T-cell (primary cell): ENCODE data around the gene FOXP4. TPM values are rescaled to one million over a fixed set of nuclear protein-coding genes. Genes with fewer than 3 reads are reported as not detected.

Experiments
- ATAC-seq, 4 experiments: fragments of 200-7000 bp in 3 of 4; fragments of 150-1000 bp in 1 of 4; cut with Tn5 transposase; replicated peaks in 1 of 4; 1 replicate in 3 of 4; 2 replicates in 1 of 4; pipeline ENCODE4 v1.10.0; 2021; ENCODE audit warnings: moderate library complexity in 3 of 4, mild to moderate bottlenecking in 2 of 4, moderate number of reproducible peaks in 1 of 4
- CTCF ChIA-PET, 2 donors: fragments of 300-600 bp; sonication (Branson Sonifier 250); formaldehyde crosslinking; loops; one replicate each; lab custom pipeline; 2022; ENCODE audit warnings: antibody characterized with exemption in 2 of 2; lab: Charles Lee
- POLR2A ChIA-PET, 2 donors: fragments of 300-600 bp; sonication (Branson Sonifier 250); formaldehyde crosslinking; loops; one replicate each; lab custom pipeline; 2022; ENCODE audit warnings: antibody characterized with exemption in 2 of 2; lab: Charles Lee
- DNase-seq, 35 experiments: peaks; one replicate each; pipeline versions ENCODE4 v3.0.0 to v3.0.0-alpha.2; 2013 to 2023
- H3K27ac ChIP-seq: one replicate; pipeline ENCODE4 v1.5.1; 2013; ENCODE audit warnings: low read length
- H3K27me3 ChIP-seq, 2 experiments: replicated peaks in 1 of 2; 1 replicate in 1 of 2; 2 replicates in 1 of 2; pipeline versions ENCODE4 v1.6.1 to v1.7.0; 2013; ENCODE audit warnings: low read length in 1 of 2, mixed read lengths in 1 of 2; ENCODE audit not compliant: control insufficient read depth in 2 of 2, insufficient read depth in 2 of 2; ENCODE audit errors: extremely low read depth in 1 of 2
- H3K36me3 ChIP-seq, 2 donors: 1 replicate in 1 of 2; 2 replicates in 1 of 2; pipeline versions ENCODE4 v1.6.1 to v1.7.0; 2013; ENCODE audit warnings: low read length in 1 of 2; ENCODE audit not compliant: control insufficient read depth in 2 of 2, insufficient read depth in 1 of 2; ENCODE audit errors: extremely low read depth in 1 of 2
- H3K4me1 ChIP-seq, 2 experiments: 1 replicate in 1 of 2; 2 replicates in 1 of 2; pipeline versions ENCODE4 v1.6.1 to v1.7.0; 2013; ENCODE audit warnings: low read length in 2 of 2, mixed read lengths in 1 of 2; ENCODE audit not compliant: insufficient read depth in 2 of 2, control insufficient read depth in 1 of 2; ENCODE audit errors: extremely low read depth in 1 of 2
- H3K4me3 ChIP-seq, 2 donors: 1 replicate in 1 of 2; 2 replicates in 1 of 2; pipeline versions ENCODE4 v1.5.1 to v1.7.0; 2013; ENCODE audit warnings: mild to moderate bottlenecking in 2 of 2, low read length in 1 of 2, moderate library complexity in 1 of 2; ENCODE audit not compliant: control insufficient read depth in 1 of 2; ENCODE audit errors: extremely low read depth in 1 of 2
- H3K9me3 ChIP-seq: 2 replicates; pipeline ENCODE4 v1.7.0; 2013
- H3K27ac Mint-ChIP-seq, 2 donors: one replicate each; pipeline ENCODE4 v1.8.0; 2020 to 2021; ENCODE audit warnings: mild to moderate bottlenecking in 2 of 2, mixed read lengths in 2 of 2
- H3K27me3 Mint-ChIP-seq, 2 donors: one replicate each; pipeline ENCODE4 v1.8.0; 2021 to 2022; ENCODE audit warnings: mixed read lengths in 2 of 2
- H3K36me3 Mint-ChIP-seq: one replicate; pipeline ENCODE4 v1.8.0; 2021; ENCODE audit warnings: mixed read lengths
- H3K4me1 Mint-ChIP-seq, 3 donors: one replicate each; pipeline ENCODE4 v1.8.0; 2020 to 2022; ENCODE audit warnings: mixed read lengths in 3 of 3, mild to moderate bottlenecking in 1 of 3
- H3K4me3 Mint-ChIP-seq, 3 donors: one replicate each; pipeline ENCODE4 v1.8.0; 2020 to 2022; ENCODE audit warnings: mild to moderate bottlenecking in 3 of 3, mixed read lengths in 3 of 3, moderate library complexity in 3 of 3
- H3K9me3 Mint-ChIP-seq, 3 donors: one replicate each; pipeline ENCODE4 v1.8.0; 2020 to 2022; ENCODE audit warnings: mixed read lengths in 3 of 3
- WGBS: methylation state at CpG from one replicate; pipeline ENCODE4 v1.1.5; 2013; ENCODE audit warnings: missing lambda C conversion rate; ENCODE audit not compliant: insufficient coverage; 5-methylcytosine and 5-hydroxymethylcytosine counted together
- total RNA-seq, 35 experiments: library from RNA in 6 of 35; stranded (reverse) in 6 of 35; fragments of 120-200 nt in 1 of 35; gene quantifications; one replicate each; pipeline versions ENCODE4 v1.2.1 to v1.2.4 and lab custom pipeline; 2013 to 2026

FOXP4 gene
- total RNA-seq, 5 donors from 2014 or later (not counting 1 experiment from before 2014, with no cell fraction given), result 4.6 to 10.1 (median 9.5) TPM

DNA sequence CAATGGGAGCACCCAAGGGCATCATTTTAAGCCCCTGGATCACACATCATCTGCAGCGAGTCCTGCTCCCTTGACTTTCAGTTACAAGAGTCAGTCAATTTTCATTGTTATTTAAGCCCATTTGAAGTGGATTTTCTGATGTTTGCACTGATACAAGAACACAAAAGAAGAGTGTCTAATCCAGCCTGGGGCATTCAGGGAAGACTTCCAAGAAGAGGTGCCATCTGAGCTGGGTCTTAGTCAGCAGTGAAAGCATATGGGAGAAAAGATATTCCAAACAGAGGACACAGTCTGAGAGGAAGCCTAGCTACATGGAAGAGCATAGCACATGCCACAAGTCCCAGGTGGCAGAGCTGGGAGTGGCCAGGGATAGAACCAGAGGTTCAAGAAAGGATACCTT, 10.4 kb upstream of the FOXP4 start:
- H3K4me3 ChIP-seq, result no peak overlapping the region
- POLR2A ChIA-PET, result no interaction called here
- CTCF ChIA-PET, result no interaction called here
- peaks cover 0 to 10% of the 10 kb centered on the region in 2 experiments for H3K27me3 ChIP-seq
- H3K27ac ChIP-seq, result no peak overlapping the region
- no peaks in the 10 kb centered on the region for H3K36me3 ChIP-seq
- Mint-ChIP-seq H3K4me1 (peaks cover 23 to 33% (median 28%) of the 10 kb centered on the region in 3 donors), H3K9me3 (no peaks in the 10 kb centered on the region), H3K27me3 (peaks cover 13% of the 10 kb centered on the region in 2 donors), H3K36me3 (no peaks in the 10 kb centered on the region), H3K27ac (no peak overlapping the region), H3K4me3 (no peak overlapping the region)
- no peak for ATAC-seq
- WGBS, result 100% methylated on average over 1 of the region's 1 CpG
- peaks cover 14 to 33% of the 10 kb centered on the region in 2 experiments for H3K4me1 ChIP-seq
- no peaks in the 10 kb centered on the region for H3K9me3 ChIP-seq
- no peak for DNase-seq

DNA sequence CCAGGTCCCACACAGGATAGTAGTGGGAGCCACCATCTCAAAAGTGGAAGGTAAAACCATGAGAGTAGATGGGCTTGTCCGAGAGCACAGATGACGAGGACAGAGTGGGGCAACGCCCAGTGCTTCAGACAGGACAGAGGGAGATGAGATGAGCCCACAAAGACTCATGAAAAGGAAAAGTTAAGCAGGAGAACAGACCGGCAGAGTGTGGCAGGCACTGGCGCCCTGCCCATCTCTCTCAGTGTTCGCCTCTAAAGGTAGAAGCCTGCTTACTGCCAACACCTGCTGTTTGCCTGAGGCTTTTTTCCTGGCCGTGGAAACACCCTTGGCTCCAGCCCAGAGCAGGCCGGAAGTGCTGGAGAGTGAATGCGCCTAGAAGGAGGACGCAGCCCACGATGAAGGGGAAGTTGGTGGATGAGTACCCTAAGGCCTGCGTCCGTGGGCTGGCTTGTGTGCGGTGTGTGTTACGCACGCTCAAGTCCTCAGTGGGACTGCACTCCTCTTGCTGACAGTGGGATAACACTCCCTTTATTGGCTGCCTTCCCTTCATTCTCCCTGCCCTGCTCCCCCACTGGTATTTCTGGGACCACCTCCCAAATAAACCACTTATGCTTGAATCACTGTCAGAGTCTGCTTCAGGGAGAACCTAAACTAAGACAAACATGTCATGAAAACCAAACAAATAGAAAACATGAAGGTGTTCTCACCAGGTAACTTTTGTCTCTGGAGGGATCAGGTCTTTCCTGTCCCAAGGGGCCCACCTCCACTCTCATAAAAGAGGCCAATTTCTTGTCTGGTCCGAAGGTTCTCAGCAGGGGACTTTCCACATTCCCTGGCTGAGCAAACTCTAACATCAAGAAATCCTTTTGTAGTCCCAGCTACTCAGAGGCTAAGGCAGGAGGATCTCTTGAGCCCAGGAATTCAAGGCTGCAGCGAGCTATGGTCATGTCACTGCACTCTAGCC, 9.1 kb upstream of the FOXP4 start:
- whole genome bisulfite sequencing, result 67% methylated on average over 17 of the region's 18 CpGs
- POLR2A ChIA-PET, result no interaction called here

DNA sequence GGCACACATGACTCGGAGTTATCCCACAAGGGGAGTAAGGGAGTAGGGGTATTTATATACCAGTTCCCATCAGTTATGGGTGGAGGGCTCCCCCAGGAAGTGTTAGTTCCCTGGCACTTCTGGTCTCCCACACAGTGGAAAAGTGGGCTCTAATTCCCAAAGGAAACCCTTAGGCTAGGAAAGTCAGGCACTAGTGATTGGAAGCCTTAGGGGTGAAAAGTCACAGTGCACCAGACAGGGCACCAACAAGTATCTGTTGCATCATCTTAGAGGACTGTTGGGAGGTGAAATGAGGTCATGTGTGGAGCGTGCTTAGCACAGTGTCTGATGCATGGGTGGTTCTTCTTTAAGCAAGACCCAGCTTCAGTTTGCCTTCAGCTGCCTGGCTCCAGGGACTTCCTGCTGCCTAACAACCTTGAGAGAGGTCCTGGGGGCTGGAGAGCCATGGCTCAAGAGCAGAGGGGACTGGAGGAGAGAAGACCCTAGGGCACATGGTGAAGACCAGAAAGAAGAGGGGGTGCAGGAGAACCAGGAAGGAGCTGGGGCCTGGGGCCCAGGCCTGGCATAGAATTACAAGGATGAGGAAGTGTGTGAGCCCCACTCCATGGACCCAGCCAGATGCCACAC, 7.5 kb upstream of the FOXP4 start:
- no peak overlapping the region for H3K4me3 Mint-ChIP-seq
- CTCF ChIA-PET, result no interaction called here
- H3K9me3 ChIP-seq, result no peaks in the 10 kb centered on the region
- H3K4me1 ChIP-seq, result peaks cover 0 to 4% of the 10 kb centered on the region in 2 experiments
- no peaks in the 10 kb centered on the region for H3K36me3 Mint-ChIP-seq
- 100% methylated on average over 1 of the region's 2 CpGs for WGBS
- H3K4me1 Mint-ChIP-seq, result peaks cover 0 to 5% (median 2%) of the 10 kb centered on the region in 3 donors
- ATAC-seq (no peak), DNase-seq (no peak)
- peaks cover 0 to 8% of the 10 kb centered on the region in 2 experiments for H3K27me3 ChIP-seq
- no peak overlapping the region for H3K4me3 ChIP-seq
- POLR2A ChIA-PET, result no interaction called here
- peaks cover 13% of the 10 kb centered on the region in 2 donors for H3K27me3 Mint-ChIP-seq
- no peaks in the 10 kb centered on the region for H3K9me3 Mint-ChIP-seq
- H3K27ac Mint-ChIP-seq, result no peak overlapping the region
- H3K27ac ChIP-seq, result no peak overlapping the region
- H3K36me3 ChIP-seq, result no peaks in the 10 kb centered on the region

More for the DNA sequence above, 9.1 kb upstream of the FOXP4 start:
- H3K4me3 Mint-ChIP-seq, result no peak overlapping the region
- H3K4me1 ChIP-seq, result peaks cover 8 to 20% of the 10 kb centered on the region in 2 experiments
- no peak overlapping the region for H3K27ac Mint-ChIP-seq
- no peak overlapping the region for H3K27ac ChIP-seq
- H3K27me3 ChIP-seq, result peaks cover 0 to 8% of the 10 kb centered on the region in 2 experiments
- CTCF ChIA-PET, result no interaction called here
- no peaks in the 10 kb centered on the region for H3K9me3 ChIP-seq
- H3K36me3 Mint-ChIP-seq, result no peaks in the 10 kb centered on the region
- H3K36me3 ChIP-seq, result no peaks in the 10 kb centered on the region
- H3K27me3 Mint-ChIP-seq, result peaks cover 13% of the 10 kb centered on the region in 2 donors
- H3K4me3 ChIP-seq, result no peak overlapping the region
- H3K4me1 Mint-ChIP-seq, result peaks cover 15 to 21% (median 16%) of the 10 kb centered on the region in 3 donors
- DNase-seq (peak in 1 of 35 experiments; percentile 14), ATAC-seq (no peak)
- no peaks in the 10 kb centered on the region for H3K9me3 Mint-ChIP-seq

DNA sequence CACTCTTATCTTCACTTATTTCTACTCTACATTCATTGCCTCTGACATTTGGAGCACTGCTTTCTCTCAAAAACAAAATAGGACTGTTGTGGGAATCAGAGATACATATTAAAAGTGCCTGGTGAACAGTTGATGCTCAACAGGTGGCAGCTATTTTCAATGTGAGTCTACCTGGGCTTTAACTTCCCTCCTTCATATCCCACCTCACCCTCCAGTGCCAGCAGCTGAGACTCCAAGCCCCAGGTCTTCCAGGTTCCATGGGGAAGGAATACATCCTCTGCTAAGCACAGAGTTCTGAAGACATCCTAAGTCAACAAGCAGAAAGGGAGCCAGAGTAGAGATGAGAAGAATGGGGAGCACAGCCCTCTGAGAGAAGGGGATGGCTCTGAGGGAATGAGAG, 7.0 kb upstream of the FOXP4 start:
- no peak overlapping the region for H3K4me3 ChIP-seq
- no peaks in the 10 kb centered on the region for H3K9me3 ChIP-seq
- H3K27ac ChIP-seq, result no peak overlapping the region
- POLR2A ChIA-PET, result no interaction called here
- Mint-ChIP-seq H3K4me1 (peaks cover 0 to 2% (median 0%) of the 10 kb centered on the region in 3 donors), H3K36me3 (no peaks in the 10 kb centered on the region), H3K27me3 (peaks cover 13% of the 10 kb centered on the region in 2 donors), H3K9me3 (no peaks in the 10 kb centered on the region), H3K4me3 (no peak overlapping the region), H3K27ac (no peak overlapping the region)
- no peak for ATAC-seq
- H3K36me3 ChIP-seq, result no peaks in the 10 kb centered on the region
- CTCF ChIA-PET, result no interaction called here
- peaks cover 0 to 8% of the 10 kb centered on the region in 2 experiments for H3K27me3 ChIP-seq
- DNase-seq, result no peak
- H3K4me1 ChIP-seq, result no peaks in the 10 kb centered on the region

DNA sequence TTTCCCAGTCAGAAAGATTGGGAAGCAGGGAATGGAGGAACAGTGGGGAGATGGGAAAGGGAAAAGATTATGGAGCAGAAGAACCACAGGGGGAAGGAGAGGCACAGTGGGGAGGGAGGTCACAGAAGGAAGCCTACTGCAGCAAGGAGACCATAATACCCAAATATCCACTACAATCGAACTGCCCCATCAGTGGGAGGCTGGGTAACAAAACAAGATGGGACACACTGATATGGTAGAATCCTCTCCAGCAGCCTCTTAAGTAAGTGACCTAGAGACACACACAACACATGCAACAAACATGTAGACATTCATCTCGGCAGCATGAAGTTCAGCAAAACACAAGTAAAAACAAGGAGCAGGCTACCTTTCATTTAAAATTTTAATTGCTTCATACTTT, 4.8 kb upstream of the FOXP4 start:
- WGBS, result no CpG with 5 or more reads among the region's 2 CpGs
- H3K36me3 Mint-ChIP-seq, result no peaks in the 10 kb centered on the region
- no peak overlapping the region for H3K27ac Mint-ChIP-seq
- no peak overlapping the region for H3K4me3 Mint-ChIP-seq
- Histone ChIP-seq H3K4me1 (peaks cover 3 to 12% of the 10 kb centered on the region in 2 experiments), H3K27ac (no peak overlapping the region), H3K27me3 (peaks cover 0 to 11% of the 10 kb centered on the region in 2 experiments), H3K4me3 (no peak overlapping the region), H3K9me3 (no peaks in the 10 kb centered on the region), H3K36me3 (no peaks in the 10 kb centered on the region)
- H3K4me1 Mint-ChIP-seq, result peaks cover 10 to 15% (median 13%) of the 10 kb centered on the region in 3 donors
- ChIA-PET CTCF (no interaction called here), POLR2A (no interaction called here)
- peaks cover 7 to 14% of the 10 kb centered on the region in 2 donors for H3K27me3 Mint-ChIP-seq
- H3K9me3 Mint-ChIP-seq, result no peaks in the 10 kb centered on the region
- ATAC-seq (no peak), DNase-seq (no peak)

DNA sequence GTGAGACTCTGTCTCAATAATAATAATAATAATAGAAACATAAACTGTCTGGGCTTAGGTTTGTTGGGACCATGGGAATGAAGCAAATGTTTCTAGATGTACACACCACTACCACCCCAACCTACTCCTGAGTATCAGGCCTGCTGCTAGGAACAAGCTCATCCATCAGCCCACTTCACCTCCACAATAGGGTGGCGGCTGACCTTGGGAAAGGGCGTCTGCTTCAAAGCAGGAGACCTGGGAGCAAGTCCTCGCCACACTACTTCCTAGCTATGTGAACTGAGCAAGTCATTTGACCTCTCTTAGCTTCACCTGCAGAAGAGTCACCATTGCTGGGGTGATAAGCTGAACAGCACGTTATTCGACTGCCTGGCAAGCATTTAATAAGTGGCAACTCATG, 3.1 kb upstream of the FOXP4 start:
- H3K27ac ChIP-seq, result no peak overlapping the region
- no peaks in the 10 kb centered on the region for H3K9me3 ChIP-seq
- ChIA-PET CTCF (no interaction called here), POLR2A (interaction anchor here in 1 of 2 donors (0.6 kb wide), 1 partner anchor 63 kb away, joined by 3 read pairs; no protein-coding TSS in a partner anchor)
- Mint-ChIP-seq H3K27ac (no peak overlapping the region), H3K4me1 (peaks cover 16 to 17% (median 16%) of the 10 kb centered on the region in 3 donors), H3K4me3 (no peak overlapping the region), H3K27me3 (peaks cover 7 to 8% of the 10 kb centered on the region in 2 donors), H3K9me3 (no peaks in the 10 kb centered on the region), H3K36me3 (no peaks in the 10 kb centered on the region)
- WGBS, result 100% methylated on average over 3 of the region's 5 CpGs
- H3K4me1 ChIP-seq, result peaks cover 10 to 23% of the 10 kb centered on the region in 2 experiments
- H3K36me3 ChIP-seq, result no peaks in the 10 kb centered on the region
- peaks cover 0 to 22% of the 10 kb centered on the region in 2 experiments for H3K27me3 ChIP-seq
- no peak for DNase-seq
- ATAC-seq, result no peak
- H3K4me3 ChIP-seq, result no peak overlapping the region
